ENCODE measurements around the gene FATE1.

Gene FATE1

DNA sequence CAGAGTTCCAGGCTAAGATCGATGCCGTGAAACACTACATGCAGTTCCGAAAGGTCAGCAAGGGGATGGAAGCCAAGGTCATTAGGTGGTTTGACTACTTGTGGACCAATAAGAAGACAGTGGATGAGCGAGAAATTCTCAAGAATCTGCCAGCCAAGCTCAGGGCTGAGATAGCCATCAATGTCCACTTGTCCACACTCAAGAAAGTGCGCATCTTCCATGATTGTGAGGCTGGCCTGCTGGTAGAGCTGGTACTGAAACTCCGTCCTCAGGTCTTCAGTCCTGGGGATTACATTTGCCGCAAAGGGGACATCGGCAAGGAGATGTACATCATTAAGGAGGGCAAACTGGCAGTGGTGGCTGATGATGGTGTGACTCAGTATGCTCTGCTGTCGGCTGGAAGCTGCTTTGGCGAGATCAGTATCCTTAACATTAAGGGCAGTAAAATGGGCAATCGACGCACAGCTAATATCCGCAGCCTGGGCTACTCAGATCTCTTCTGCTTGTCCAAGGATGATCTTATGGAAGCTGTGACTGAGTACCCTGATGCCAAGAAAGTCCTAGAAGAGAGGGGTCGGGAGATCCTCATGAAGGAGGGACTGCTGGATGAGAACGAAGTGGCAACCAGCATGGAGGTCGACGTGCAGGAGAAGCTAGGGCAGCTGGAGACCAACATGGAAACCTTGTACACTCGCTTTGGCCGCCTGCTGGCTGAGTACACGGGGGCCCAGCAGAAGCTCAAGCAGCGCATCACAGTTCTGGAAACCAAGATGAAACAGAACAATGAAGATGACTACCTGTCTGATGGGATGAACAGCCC is 28.0 kb downstream of the FATE1 start:
- DNase-seq, result no peak

DNA sequence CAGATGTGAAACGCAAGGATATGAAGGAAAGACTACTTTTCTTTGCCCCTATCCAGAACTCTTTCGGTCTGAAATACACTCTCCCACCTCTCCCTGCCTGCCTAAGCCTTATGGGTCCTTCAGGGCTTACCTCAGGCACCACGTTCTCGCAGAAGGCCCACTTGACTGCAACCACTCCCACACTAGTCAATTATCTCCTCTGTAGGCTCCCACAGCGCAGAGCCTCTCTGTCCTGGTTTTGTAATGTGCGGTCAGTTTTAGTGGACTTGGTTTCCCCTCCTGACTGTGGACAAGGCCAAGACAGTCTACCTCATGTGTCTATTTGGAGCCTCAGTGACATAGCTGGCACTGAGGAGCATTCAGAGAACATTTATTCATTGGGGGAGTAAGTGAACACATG is 29.8 kb downstream of the FATE1 start:
- DNase-seq, result no peak

DNA sequence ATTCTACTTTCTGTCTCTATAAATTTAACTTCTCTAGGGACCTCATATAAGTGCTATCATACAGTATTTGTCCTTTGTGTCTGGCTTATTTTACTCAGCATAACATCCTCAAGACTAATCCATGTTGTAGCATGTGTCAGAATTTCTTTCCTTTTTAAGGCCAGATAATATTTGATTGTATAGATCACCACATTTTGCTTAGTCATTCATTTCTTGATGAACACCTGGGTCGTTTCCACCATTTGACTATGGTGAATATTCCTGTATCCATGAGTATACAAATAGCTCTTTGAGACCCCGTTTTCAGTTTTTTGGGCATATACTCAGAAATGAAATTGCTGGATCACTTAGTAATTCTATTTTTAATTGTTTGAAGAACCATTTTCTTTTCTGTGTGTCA is 30.7 kb downstream of the FATE1 start:
- DNase-seq, result no peak

DNA sequence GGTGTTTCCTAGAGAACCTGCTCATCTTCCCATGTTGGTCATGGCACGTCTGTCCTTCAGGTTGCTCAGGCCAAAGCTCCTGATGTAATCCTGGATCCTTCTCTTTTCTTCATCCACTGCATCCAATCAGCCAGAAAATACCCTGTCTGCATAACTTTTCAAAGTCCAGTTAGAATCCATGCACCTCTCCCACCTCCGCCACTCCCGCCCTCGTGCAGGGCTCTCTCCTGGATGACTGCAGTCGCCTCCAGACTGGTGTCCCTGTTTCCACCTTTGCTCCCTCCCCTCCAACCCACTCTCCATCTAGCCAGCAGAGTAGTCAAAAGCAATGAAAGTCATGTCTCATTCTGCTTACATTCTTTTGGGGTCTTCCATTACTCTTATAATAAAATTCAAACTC is 34.7 kb downstream of the FATE1 start:
- no peak for DNase-seq

DNA sequence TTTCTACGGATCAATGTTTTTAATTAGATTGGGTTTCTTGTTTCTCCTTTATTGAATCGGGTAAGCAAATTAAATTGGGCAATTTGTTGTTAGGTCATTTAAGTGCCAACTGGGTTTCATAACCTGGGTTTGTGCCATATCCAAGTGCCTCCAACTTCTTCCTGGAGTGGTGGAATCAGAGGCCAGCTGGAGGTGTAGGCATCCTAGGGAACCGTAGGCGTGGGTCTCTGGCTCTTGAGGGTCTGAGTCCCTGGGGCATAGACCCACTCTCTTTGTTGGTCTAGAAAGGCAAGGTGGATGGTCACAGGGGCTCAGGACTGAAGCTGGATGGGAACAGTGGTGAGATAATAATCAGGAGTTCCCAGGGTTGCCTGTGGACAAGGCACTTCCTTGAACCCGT is 37.0 kb downstream of the FATE1 start:
- no peak for DNase-seq

DNA sequence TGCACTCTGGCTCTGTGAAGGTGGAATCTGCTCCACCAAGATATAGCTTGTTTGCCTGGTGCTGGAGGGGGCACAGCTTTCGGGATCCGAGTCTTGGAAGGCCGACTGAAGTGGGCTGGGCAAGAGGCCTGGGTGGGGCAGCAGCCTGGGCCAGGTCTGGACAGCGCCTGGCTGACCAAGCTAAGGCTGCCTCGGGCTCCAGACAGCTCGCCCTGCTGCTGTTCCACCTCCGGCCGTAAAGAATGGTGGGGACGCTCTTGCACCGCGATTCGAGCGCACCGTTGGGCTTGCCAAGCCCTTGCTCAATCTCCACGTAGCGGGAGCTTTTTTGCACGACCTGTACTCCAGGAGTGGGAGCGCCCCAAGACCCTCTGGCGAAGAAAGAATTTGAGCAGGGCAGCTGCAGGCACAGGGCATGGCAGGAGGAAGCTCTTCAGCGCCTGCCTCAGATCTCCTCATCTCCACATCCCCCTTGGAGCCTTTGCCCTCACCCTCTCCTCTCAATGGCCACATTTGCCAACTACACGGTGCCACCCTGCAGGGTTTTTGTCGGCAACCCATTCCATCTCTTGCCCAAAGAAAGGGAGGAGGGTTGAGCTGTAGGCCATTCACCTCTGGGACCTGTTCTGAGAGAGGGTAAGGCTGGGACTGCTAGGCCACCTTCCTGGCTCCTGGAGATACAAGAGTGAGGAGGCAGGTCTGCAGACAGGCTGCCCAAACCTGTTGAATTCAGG is 37.6 kb downstream of the FATE1 start:
- DNase-seq, result peak in 1 of 2 donors; percentile 12

DNA sequence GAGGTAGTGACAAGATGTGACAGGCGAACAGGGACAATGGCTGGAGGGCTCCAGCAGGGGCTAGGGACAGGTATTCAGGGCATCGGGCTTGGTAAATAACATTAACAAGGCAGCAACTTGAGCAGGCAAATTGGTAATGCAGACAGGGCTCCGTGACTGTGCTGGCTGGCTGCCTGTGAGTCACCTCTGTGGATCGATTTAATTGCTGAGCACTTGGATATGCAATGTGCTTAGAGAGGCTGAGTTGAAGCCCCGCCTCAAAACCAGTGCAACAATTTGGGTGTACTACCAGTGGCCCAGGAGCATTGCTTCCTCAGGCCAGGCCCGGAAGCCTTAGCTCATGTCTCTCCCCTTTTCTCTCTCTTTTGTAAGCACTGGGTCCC is 38.2 kb downstream of the FATE1 start:
- DNase-seq, result no peak

DNA sequence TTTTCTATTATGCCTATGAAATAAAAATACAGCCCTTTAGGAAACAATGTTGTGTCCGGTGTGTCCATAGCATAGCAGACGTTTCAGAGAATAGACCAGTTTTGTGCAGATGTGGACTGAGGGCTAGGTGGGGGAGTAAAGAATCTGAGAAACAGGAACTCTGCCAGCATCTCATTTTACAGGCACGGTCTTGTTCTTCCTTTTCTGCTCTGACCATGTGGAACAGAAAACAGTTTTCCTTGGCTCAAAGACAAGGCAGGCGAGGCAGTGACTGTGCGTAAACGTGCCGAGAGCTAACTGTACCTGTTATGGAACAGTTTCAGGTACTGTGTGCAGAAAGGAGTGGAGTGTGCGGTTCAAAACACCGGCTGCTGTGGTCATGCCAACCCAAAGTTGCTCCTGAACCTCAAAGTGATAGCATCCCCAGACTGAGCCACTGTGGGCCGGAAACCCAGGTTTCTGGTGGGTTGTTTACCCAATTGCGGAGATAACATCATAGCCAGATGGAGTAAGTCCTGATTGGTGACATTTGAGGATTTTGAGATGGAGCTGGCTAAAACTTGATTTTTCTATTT is 38.9 kb downstream of the FATE1 start:
- no peak for DNase-seq

DNA sequence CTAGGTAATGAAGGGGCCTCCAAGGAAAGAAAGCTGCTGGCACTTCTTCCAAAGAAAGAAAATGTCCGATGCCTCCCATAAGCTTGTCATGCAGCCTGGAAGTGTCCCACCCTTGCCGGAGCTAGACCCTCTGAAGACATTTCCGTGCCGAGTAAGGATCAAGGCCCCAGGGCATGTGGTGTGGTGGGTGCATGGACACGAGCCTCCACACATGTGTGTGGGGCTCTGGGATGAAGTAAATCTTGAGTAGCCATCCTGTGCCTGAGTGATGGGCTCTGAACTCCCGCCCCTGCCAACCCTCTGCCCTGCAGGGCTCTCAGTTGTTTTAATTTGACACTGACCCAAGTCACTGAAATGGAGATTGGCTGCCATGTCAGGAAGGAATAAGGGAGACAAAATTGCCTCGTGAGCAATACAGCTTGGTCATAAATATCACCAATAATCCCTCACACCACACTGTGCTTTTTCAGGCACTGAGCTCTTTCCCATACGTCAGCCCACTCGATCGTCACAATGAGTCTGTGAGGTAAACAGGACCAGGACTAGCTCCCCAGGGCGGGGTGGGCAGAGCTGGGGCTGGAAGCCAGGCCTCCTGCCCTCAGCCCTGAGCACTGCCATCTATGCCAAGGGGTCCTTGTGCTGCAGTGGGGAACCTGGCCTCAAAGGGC is 43.3 kb downstream of the FATE1 start:
- DNase-seq, result no peak

DNA sequence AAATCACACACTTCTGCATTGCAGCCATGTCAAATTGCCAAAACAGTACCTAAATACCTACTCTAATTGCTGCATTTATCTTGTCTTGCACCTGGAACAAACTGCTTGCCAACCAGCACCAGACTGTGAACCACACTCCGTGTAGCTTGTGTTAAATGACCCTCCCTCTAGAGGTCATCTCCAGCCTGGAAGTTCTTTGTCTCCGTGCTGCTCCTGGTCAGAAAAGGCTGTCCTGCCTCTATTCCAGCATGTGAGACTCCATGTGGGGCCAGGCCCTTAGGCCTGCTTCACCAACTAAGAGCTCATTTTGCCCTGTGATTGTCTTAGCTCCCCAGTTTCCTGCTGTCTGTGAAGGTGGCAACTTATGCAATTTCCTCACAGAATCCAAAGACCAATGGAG is 47.0 kb downstream of the FATE1 start:
- DNase-seq, result no peak

DNA sequence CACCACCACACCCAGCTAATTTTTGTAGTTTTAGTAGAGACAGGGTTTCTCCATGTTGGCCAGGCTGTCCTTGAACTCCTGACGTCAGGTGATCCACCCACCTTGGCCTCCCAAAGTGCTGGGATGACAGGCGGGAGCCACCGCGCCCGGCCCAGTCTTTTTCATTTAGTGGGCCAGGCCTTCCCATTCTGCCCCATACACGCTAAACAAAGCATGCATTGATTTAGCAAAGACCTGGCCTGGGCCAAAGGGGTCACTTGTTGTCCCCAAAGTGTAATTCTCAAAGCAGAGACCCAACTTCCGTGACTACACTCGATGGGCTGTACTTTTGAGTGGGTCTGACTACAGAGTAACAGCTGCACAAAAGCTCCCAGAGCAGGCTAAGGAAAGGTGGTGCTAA is 47.9 kb downstream of the FATE1 start:
- no peak for DNase-seq

DNA sequence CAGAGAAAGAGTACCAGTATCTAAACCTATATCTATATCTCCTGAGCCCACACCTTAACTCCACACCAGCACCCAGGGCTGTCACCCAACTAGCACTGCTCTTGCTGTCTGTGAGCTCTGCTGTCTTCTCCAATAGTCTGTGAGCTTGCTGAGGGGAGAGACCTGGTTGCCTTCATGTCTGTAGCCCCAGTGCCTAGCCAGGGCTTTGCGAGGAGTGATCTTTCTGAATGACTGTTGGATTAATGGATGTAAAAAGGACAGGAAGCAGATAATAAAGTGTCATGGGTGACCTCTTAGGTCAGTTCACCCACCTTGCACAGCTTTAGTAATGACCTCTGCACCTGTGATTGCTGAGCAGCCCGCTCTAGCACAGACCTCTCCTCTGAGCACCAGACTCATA is 49.2 kb downstream of the FATE1 start:
- DNase-seq, result no peak

DNA sequence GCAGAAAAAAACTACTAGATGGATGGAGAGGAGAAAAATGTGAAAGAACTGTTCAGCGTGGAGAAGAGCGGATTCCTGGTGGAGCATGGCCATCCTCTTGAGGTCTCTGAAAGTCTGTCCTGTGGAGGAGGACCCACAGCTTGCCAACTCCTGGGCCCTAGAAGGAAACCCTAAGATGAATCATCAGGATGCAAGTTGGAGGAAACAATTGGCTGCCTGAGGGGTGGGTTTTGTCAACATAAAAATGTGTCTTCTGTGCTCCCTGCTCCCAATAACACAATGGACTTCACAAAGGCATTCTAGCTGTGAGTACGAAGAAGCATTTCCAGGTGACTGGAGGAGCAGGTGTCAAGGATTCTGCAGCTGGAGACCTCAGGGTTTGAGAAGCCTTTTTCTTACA is 55.9 kb downstream of the FATE1 start:
- no peak for DNase-seq

Data from inflammatory macrophage treated with lipopolysaccharide for 1 hour (primary cell).